Activated CD4-positive, alpha-beta T cell treated with anti-CD3 and anti-CD28 coated beads, Interleukin-2, Interleukin-6, amounts not matched to agents 100 ng/mL and 50 ng/mL, durations not matched to agents 16 hours and 8 hours (primary cell): Measurements from ENCODE around the gene SNX8.

Source experiments
- DNase-seq: peaks from one replicate; pipeline ENCODE4 v3.0.0-alpha.2; 2020

SNX8 gene

GRCh38 chr7:2258661-2259365 lies 55.4 kb downstream of the SNX8 start:
- no peak for DNase-seq

- DNase-seq = no peak
Observed at GRCh38 chr7:2257651-2258050, 56.6 kb downstream of the SNX8 start.

GRCh38 chr7:2257046-2257551 lies 57.1 kb downstream of the SNX8 start:
- no peak for DNase-seq

GRCh38 chr7:2256306-2257045 lies 57.8 kb downstream of the SNX8 start:
- DNase-seq = no peak

- DNase-seq = peak; percentile 46
Observed at GRCh38 chr7:2255145-2256139, 58.8 kb downstream of the SNX8 start.

- no peak for DNase-seq
Observed at GRCh38 chr7:2254429-2255144, 59.7 kb downstream of the SNX8 start.

GRCh38 chr7:2253525-2254244 lies 60.6 kb downstream of the SNX8 start:
- DNase-seq = no peak

- no peak for DNase-seq
Observed at GRCh38 chr7:2253021-2253420, 61.2 kb downstream of the SNX8 start.

GRCh38 chr7:2251841-2252771 lies 62.1 kb downstream of the SNX8 start:
- no peak for DNase-seq

GRCh38 chr7:2251381-2251780 lies 62.9 kb downstream of the SNX8 start:
- DNase-seq = no peak

- no peak for DNase-seq
Observed at GRCh38 chr7:2249744-2250323, 64.4 kb downstream of the SNX8 start.

GRCh38 chr7:2248984-2249694 lies 65.1 kb downstream of the SNX8 start:
- peak; percentile 72 for DNase-seq

GRCh38 chr7:2247141-2247995 lies 66.9 kb downstream of the SNX8 start:
- DNase-seq = peak; percentile 49

- no peak for DNase-seq
Observed at GRCh38 chr7:2245883-2246675, 68.2 kb downstream of the SNX8 start.

- no peak for DNase-seq
Observed at GRCh38 chr7:2244404-2244995, 69.7 kb downstream of the SNX8 start.

GRCh38 chr7:2243458-2243857 lies 70.8 kb downstream of the SNX8 start:
- DNase-seq = no peak
